ENCODE measurements around the gene HTD2.

The HTD2 gene

DNA sequence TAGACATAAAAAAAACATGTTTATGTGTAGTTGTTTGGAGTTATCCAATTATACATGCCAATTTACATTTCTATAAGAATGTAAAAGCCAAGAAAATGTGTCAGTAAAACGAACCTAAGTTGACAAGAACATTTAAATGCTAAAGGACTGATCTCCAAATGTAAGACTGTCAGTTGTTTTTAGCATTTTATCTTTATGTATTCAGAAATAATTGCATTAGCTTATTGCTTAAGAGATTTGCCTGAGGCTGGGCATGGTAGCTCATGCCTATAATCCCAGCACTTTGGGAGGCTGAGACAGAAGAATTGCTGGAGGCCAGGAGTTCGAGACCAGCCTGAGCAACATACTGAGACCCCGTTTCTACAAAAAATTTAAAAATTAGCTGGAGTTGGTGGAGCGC lies 53.3 kb downstream of the HTD2 start:
- DNase-seq: no peak

GRCh38 chr3:58361866-58362265 lies 55.5 kb downstream of the HTD2 start:
- DNase-seq: no peak

GRCh38 chr3:58366699-58367098 lies 60.4 kb downstream of the HTD2 start:
- no peak for DNase-seq

- DNase-seq: no peak
These were observed 62.7 kb downstream of the HTD2 start for GRCh38 chr3:58369038-58369437.

Measured in NCI-H1092 (cell line).